ENCODE results near the gene MVB12B.
"Not testable (repeated sequence)": the region's sequence is repeated elsewhere in the genome, so short reads cannot be mapped to it uniquely, and the experiment has no call there.

The MVB12B gene, protein sequence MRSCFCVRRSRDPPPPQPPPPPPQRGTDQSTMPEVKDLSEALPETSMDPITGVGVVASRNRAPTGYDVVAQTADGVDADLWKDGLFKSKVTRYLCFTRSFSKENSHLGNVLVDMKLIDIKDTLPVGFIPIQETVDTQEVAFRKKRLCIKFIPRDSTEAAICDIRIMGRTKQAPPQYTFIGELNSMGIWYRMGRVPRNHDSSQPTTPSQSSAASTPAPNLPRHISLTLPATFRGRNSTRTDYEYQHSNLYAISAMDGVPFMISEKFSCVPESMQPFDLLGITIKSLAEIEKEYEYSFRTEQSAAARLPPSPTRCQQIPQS

DNA sequence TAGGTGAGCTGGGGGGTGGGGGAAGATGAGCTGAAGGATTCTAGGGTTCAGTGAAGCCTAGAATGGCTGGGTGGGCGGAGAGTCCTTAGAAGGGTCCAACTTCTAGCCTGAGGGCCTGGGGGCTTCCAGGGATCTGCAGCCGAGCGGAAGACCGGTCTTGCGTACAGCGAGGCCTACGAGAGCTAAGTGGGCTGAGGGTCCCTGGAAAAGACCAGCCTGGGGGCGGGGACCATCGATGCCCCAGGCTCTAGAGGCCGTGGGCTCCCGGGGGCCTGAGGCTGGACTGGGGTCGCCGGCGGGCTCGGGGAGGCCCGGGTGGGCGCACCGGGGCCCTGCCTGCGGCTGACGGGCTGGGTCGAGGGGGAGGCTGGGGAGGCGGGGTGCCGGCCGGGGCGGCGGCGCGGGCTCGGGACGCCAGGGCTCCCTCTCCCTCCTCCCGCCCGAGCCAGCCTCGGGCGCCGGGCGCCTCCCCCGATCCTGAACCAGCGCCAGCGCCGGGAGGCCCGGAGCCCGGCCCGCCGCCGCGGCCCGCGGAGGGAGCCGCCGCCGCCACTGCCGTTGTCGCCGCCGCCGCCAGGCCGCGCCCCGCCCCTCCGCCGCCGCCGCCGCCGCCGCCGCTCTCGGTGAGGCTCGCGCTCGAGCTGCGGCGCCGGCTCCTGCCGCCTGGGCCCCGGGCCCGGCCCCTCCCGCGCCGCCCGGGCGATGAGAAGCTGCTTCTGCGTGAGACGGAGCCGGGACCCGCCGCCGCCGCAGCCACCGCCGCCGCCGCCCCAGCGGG, at the start of gene MVB12B:
Gene MVB12B (plus strand): TSS at position 602 of the 778 bp plus-strand sequence. CDS start 101 bp downstream, at position 703.
- FAIRE-seq, result no peak
- peak; percentile 65 for DNase-seq (ENCODE audit: low spot score)

DNA sequence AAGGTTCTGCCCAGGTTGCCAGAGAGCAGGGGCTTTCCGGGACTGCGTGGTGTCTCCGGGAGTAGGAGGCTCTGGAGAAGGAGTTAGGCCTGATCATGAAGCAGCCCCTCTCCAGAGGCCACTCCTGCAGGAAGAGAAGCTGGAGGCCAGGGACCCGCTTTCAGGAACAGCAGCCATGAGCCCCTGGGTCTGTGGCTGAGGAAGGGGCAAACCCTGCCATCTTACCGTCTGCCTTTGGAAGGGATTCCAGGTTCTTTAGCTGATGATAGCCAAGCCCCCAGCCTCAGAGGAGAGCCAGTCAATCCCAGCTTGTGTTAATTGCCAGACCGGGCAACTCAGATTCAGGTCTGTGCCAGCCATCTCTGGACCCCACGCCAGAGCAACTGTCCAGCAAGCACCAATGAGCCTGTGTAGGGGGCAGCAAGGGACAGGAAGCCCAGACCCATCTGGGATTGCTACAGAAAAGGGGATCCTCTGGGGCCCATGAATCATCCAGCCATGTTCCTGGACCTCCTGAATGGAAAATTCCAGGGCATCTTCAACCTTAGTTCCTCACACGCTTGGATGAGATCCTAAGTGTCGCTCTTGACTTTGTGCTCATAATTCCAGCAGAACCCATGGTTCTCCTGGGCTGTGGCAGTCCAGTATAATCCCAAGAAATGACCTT, 42.7 kb upstream of the MVB12B start:
- no peak for DNase-seq (ENCODE audit: low spot score)
- no peak for FAIRE-seq

DNA sequence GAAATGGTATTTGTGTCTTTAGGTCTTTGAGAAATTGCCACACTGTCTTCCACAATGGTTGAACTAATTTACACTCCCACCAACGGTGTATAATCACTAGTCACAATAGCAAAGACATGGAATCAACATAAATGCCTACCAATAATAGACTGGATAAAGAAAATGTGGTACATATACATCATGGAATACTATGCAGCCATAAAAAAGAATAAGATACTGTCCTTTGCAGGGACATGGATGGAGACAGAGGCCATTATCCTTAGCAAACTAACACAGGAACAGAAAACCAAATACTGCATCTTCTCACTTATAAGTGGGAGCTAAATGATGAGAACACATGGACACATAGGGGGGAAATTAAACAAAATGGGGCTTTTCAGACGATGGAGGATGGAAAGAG, 41.0 kb upstream of the MVB12B start:
- FAIRE-seq, result not testable (repeated sequence)

DNA sequence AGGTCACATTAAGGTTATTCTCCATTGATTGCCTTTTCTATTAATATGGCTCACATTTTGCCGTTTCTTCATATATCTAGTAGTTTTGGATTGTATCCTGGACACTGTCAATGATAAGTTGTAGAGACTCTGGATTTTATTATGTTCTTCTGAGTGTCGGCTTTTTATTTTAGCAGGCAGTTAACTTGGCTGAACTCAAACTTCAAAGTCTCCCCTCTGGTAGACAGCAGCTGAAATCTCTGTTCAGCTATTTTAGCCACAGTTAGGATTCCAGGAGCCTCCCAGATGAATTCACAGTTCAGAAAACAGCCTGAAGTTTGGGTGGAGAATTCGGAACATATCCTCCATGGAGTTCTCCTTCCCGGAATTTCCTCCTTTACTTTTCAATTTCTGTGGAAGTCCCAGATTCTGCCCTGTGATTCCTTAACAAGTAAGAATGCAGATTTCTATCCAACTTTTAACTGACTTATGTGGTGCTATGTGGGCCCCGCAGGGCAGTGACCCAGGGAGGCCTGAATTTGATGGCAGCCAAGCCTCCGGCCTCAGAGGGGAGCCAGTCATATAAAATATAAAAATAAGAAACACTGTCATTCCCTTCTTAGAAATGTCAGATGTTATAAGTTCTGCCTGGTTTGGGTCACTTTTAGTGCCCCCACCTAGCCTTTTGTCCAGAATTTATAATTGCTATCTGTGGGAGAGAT, 39.3 kb upstream of the MVB12B start:
- FAIRE-seq (no peak), DNase-seq (ENCODE audit: low spot score) (no peak)

More for the DNA sequence above, 41.0 kb upstream of the MVB12B start:
- not testable (repeated sequence) for DNase-seq (ENCODE audit: low spot score)

DNA sequence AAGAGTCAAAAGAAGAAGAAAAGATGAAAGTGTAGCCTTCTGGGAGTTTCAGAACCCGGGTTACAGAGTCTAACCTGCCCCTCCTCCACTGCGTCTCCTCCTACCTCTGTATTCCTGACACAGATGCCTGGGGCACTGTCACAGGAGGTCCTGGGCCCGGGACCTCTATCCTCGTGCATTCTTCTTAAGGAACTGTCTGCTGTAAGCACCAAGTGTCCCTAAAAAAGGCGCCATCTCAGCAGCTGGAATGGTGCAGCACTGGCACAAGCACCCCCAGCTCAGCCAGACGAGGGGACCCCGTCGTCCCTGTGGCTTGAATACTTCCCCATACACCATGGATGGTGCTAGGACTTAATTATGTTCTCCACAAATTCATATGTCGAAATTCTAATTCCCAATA, 35.8 kb upstream of the MVB12B start:
- DNase-seq (ENCODE audit: low spot score), result no peak
- FAIRE-seq, result no peak

DNA sequence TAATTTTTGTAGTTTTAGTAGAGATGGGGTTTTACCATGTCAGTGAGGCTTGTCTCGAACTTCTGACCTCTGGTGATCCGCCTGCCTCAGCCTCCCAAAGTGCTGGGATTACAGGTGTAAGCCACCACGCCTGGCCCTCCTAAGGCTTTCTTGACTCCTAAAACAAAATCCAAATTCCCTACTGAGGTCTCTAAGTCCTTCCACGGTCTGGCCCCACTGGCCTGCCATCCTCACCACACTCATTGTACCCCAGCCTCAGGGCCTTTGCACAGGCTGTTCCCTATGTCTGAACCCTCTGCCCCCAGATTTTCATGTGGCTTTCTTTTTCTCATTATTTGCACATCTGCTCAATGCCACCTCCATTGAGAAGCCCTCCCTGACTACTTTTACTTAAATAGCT, 34.7 kb upstream of the MVB12B start:
- FAIRE-seq (no peak), DNase-seq (ENCODE audit: low spot score) (no peak)

DNA sequence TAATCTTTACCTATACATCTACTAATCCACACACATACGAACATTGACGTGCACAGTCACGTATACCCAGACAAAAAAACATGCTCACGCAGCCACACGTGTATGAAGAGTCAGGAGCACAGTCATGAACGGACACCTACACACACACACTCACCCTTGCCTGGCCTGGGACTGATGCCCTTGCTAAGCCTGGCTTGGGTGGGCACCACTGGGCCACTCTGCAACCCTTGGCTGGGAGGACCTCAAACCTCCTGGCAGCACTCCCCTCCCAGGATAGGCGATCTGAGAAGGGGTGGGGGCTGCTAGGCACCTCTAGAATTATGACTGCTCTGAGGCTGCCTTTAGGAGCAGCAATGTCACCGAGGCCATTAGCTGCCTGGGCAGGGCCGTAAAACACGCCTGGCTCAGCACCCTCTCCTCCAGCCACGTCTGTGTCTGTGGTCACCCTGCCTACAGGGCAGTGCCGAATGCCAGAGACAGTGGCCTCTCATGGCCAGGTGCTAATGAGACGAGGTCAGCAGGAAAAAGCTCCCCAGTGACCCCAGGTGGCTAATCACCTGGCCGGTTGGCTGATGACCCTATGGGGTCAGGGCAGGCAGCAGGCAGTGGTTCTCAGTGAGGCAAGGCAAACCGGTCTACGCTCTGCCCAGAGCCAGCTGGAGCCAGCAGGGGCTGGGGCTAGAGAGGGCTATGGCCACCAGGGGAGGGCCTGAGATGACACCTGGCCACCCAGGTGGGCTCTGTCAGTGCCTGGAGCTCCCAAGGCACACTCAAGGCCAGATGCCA, 33.7 kb upstream of the MVB12B start:
- no peak for DNase-seq (ENCODE audit: low spot score)
- no peak for FAIRE-seq

DNA sequence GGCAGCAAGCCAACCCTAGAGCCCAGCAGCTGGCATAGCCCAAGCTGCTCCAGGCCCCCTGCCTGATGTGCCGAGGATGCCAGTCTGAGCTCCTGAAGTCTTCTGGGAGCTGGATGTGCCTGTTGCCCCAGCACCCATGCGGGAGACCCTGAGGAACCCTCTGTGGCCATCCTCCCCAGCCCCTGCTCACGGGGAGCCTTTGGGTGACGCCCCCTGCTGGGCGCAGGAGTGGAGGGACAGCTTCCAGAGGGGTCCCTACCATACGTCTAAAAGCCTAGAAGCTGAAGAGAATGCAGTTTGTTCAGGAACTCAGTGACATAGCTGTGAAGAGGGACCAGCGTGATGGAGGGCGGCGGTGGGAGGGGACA, 33.1 kb upstream of the MVB12B start:
- FAIRE-seq (no peak), DNase-seq (ENCODE audit: low spot score) (no peak)

DNA sequence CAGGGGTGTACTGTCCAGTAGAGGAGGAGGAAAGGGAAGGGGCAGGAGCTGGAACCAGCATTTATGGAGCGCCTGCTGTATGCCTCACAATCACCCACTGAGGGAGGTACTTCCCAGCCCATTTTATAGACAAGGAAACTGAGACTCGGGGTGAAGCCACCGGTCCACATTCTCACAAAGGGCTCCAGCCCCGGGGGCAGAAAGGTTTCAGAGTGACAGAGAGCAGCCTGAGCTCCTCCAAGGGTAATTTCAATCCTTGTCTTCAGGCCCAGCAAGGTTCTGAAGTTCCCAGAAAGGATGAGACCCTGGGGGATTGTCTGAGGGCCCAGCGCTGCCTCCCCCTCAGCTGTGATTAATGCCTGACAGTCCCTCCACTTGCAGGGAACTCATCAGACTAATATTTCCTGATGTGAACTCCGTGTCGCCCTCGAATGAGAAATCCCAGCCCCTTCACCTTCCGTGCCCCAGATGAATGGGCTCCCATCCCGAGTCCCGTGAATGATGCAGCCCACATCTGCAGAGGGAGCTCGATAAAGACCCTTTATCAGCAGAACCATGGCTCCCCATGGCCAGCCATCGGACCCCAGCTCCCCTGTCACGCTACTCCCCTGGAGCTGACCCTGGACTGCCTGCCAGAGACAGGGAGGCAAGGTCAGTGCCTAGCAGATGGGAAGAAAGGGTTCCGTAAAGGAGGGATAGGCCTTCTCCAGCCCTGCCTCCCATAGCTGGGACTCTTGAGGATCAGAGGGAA, 32.1 kb upstream of the MVB12B start:
- FAIRE-seq (no peak), DNase-seq (ENCODE audit: low spot score) (no peak)

DNA sequence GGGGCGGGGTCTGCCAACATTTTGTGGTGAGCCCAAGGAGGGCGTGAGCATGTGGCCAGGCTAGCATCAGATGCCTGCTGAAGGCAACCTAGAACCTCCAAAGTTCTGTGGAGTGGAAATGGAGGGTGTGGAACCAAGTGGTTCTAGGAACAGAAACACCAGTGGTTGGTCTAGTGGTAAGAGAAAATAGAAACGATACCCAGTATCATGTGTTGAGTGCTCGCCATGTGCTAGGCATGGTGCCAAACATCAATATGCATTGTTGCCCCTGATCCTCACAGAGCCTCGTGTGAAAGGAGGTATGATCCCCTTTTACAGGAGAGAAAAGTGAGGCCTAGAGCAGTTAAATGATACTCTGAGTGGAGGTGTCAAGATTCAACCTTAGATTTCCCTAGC, 31.5 kb upstream of the MVB12B start:
- DNase-seq (ENCODE audit: low spot score), result no peak
- no peak for FAIRE-seq

DNA sequence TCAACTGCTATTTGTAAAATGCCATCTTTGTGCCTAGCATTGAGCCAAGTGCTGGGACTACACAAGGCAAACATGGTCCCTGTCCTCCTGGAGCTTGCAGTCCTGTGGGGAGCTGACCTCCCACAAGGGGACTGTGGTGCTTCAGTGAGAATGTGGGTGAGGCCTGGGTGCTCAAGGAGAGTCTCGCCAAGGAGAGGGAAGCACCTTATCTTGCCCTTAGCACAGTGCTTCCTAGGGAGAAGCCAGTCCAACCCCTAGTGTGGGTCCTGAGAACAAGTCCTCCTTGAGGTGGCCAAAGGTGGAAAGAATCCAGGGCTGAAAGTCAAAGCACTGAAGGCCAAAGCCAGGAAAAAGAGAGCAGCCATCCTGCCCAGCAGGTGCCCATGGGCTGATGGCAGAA, 31.1 kb upstream of the MVB12B start:
- no peak for DNase-seq (ENCODE audit: low spot score)
- no peak for FAIRE-seq

DNA sequence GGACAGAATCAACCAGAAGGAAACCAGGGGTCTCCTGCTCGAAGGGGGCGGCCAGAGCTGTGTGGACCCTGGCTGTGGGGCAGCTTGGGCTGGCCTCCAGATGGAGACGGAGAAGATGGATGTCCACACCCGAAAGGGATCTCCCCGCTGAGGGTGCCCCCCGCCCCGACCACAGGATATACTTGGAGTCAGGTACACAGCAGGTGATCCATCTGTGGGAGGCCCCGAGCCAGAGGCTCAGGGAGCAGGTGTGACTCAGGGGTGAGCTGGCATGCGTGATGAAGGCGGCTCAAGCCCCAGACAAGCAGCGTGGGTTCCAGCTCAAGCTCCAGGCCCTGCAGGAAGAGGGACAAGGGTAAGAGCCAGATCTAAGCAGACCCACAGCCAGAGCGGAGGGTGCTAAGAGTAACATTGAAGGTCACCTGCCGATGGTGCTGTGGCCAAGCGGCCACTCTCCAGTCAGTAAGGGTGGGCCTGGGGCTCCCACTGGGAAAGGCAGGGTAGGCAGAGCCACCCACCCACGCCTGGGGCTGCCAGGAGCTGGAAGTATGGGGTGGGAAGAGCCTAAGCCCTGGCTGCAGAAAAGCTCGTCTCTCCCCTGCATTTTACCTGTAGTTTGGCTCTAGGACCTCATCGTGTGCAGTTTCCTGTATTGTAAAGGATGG, 30.6 kb upstream of the MVB12B start:
- DNase-seq (ENCODE audit: low spot score) (no peak), FAIRE-seq (no peak)

DNA sequence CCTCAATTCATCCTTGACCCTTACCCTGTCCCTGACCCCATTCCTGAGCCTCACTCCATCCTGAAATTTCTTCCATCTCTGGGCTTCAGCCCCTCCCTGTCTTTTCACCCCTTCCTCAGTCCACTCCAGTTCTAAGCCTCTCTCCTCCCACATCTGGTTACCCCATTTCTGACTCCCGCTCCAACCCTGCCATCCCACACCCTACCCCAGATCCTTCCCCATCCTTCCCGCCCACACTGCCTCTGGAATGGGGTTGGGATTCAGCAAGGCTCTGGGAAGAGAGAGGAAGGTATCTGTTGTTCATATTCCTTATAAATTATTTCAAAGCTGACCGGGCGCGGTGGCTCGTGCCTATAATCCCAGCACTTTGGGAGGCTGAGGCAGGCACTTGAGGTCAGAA, 29.9 kb upstream of the MVB12B start:
- no peak for FAIRE-seq
- DNase-seq (ENCODE audit: low spot score), result no peak

DNA sequence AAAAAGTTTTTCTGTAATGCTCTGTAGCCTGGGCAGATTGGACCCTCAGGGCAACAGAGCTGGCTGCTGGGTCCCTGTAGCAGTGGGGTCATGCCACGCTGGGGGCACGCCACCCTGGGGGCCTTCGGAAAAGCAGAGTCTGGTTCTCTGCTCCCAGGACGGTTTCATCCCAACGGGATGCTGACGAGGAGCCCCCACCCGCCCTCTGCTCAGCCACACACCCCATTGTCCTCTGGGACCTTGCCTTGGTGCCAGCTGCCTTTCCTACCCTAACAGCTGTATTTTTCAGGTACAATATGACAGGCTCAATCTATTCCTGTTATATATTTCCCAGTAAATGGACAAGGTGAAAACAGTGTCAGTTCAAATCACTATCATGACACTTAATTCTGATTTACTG, 29.0 kb upstream of the MVB12B start:
- FAIRE-seq (no peak), DNase-seq (ENCODE audit: low spot score) (no peak)

DNA sequence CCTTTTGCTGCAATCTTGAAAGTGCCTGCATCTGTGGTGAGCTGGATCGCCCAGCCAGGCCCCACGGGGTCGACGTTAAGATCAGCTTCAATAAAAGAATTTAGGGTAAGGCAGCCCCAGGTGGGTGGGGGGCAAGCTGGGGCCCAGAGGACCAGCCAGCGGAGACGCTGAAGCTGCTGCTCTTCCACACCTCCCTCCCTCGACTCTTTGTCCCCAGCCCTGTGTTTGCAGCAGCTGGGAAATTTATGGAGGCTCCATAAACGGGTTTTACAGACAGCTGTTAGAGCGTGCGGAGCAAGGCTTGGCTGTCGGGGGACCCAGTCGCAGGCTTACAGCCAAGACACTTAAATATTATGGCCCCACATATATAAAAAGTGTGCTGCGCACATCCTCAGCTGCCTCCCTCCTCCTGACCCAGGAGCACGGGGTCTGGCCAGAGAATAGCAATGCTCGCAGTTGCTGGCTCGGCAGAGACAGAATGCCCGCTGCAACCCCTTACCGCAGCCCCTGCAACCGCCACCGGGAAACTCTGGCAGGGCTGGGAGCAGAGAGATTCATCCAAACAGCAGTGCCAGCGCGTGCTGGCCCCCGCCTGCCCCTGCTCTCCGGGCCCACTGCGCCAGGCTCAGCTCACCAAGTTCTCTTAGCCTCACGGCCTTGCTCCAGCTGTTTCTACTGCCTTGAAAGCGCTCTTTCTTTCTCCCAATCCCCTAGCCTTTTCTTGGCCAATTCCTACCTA, 28.4 kb upstream of the MVB12B start:
- DNase-seq (ENCODE audit: low spot score) (no peak), FAIRE-seq (no peak)

DNA sequence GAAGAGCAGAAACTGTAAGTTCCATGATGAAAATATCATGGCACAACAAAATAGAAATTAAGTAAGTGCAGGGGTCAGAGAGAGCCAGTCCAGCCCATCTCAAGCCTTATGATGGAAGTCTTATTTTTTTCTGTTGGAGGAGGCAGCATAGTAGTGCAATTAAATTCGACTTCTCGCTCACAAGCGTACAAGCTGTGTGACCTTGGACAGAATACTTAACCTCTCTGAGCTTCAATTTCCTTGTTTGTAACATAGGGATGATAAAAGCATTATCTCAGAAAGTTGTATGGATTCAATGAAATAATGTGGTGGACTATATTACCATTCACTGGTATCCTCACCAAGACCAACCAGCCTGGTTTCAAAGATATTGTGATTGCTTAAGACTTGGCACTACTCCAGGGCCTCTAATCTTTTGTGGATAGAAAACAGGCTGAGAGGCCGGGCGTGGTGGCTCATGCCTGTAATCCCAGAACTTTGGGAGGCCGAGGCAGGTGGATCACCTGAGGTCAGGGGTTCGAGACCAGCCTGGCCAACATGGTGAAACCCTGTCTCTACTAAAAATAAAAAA, 26.8 kb upstream of the MVB12B start:
- no peak for FAIRE-seq
- no peak for DNase-seq (ENCODE audit: low spot score)

DNA sequence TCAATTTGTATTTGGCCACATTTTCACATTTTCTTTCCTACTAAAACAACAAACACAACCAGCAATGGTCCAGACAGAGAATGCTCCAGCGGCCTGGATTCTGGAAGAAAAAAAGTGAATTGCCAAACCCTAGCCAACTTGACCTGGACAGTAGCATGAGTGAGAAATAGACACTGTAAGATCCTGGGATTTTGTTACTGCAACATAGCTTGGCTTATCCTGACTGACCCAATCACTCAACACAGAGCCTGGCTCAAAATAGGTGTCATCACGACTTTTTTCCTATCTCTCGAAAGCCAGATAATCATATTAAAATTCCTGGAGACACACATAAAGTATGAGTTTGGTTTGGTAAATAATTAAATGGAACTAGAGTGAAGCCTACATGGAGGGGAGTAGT, 25.4 kb upstream of the MVB12B start:
- FAIRE-seq, result no peak

DNA sequence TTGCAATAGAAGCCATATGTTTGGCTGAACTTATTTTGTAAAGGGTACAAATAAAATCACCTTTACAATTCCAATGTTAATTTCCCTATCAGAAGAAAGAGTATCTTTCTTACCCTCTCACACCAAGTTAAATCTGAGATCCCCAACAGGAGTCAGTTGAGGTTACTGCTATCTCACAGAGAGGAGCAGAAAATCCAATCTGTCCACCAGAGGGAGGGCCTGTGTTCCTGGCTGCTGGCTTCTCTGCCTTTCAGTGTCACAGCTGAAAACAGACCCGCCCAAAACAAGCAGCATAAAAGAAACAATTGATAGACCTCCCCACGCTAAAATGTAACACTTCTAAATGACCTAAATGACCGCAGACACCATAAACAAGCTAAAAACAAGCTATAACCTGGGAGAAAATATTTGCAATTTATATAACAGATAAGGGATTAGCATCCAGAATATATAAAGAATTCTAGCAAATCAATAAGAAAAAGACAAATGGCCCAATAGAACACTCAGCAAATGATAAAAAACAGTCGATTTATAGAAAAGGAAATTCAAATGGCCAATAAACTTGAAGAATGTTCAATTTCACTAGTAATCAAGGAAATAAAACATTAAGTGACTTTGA, 24.5 kb upstream of the MVB12B start:
- FAIRE-seq (no peak), DNase-seq (ENCODE audit: low spot score) (peak; percentile 67)

More for the DNA sequence above, 25.4 kb upstream of the MVB12B start:
- DNase-seq (ENCODE audit: low spot score), result no peak

Data from urothelium cell line (cell line).